ENCODE results near the gene PRAC2.

The PRAC2 gene

GRCh38 chr17:48720266-48721008 is 2.5 kb upstream of the PRAC2 start:
- no peak for TF ChIP-seq CTCF (IDR thresholded peaks at IDR 0.05; ENCODE audit: poor library complexity, severe bottlenecking)
- ATAC-seq (ENCODE audit: low read depth) (no peak), DNase-seq (ENCODE audit: low spot score) (peak; percentile 17)
- H3K27ac ChIP-seq (ENCODE audit: poor library complexity, severe bottlenecking) = no peak overlapping the region
- no peaks in the 10 kb centered on the region for H3K9me3 ChIP-seq (ENCODE audit: severe bottlenecking)
- peaks cover 100% of the 10 kb centered on the region for H3K27me3 ChIP-seq (ENCODE audit: insufficient read depth, poor library complexity, severe bottlenecking)
- H3K4me3 ChIP-seq (ENCODE audit: severe bottlenecking) = no peak overlapping the region
- H3K4me1 ChIP-seq (ENCODE audit: insufficient read depth, poor library complexity, severe bottlenecking) = no peaks in the 10 kb centered on the region
- 0 out of 2 replicates have a peak, but pooled peaks cover 3% of the 10 kb centered on the region for H3K36me3 ChIP-seq (ENCODE audit: low read depth)

- no peaks in the 10 kb centered on the region for H3K4me1 ChIP-seq (ENCODE audit: insufficient read depth, poor library complexity, severe bottlenecking)
- H3K9me3 ChIP-seq (ENCODE audit: severe bottlenecking) = no peaks in the 10 kb centered on the region
- TF ChIP-seq CTCF (IDR thresholded peaks at IDR 0.05; ENCODE audit: poor library complexity, severe bottlenecking) = no peak
- no peak for ATAC-seq (ENCODE audit: low read depth)
- H3K27me3 ChIP-seq (ENCODE audit: insufficient read depth, poor library complexity, severe bottlenecking) = peaks cover 100% of the 10 kb centered on the region
- no peak overlapping the region for H3K27ac ChIP-seq (ENCODE audit: poor library complexity, severe bottlenecking)
- no peak overlapping the region for H3K4me3 ChIP-seq (ENCODE audit: severe bottlenecking)
- 0 out of 2 replicates have a peak, but pooled peaks cover 3% of the 10 kb centered on the region for H3K36me3 ChIP-seq (ENCODE audit: low read depth)
- peak; percentile 13 for DNase-seq (ENCODE audit: low spot score)
These were observed 2.0 kb upstream of the PRAC2 start for GRCh38 chr17:48721009-48721402.

GRCh38 chr17:48722201-48722907 is 631 bp upstream of the PRAC2 start, which contains the start of gene PRAC1:
Gene PRAC1, minus strand, starts transcription at chr17:48722518. Its CDS starts 126 bp downstream, at chr17:48722392.
- Histone ChIP-seq H3K4me3 (ENCODE audit: severe bottlenecking) (no peak within 1 kb of the TSS), H3K4me1 (ENCODE audit: insufficient read depth, poor library complexity, severe bottlenecking) (no peaks in the 10 kb centered on the region), H3K27ac (ENCODE audit: poor library complexity, severe bottlenecking) (no peak within 1 kb of the TSS), H3K36me3 (ENCODE audit: low read depth) (no peaks in the 10 kb centered on the region), H3K27me3 (ENCODE audit: insufficient read depth, poor library complexity, severe bottlenecking) (peaks cover 100% of the 10 kb centered on the region), H3K9me3 (ENCODE audit: severe bottlenecking) (no peaks in the 10 kb centered on the region)
- ATAC-seq (ENCODE audit: low read depth) (0 out of 3 replicates have a peak, but pooled peaks have one; percentile 5), DNase-seq (ENCODE audit: low spot score) (peak; percentile 39)
- no peak for TF ChIP-seq CTCF (IDR thresholded peaks at IDR 0.05; ENCODE audit: poor library complexity, severe bottlenecking)

- ATAC-seq (ENCODE audit: low read depth) = no peak
- H3K27ac ChIP-seq (ENCODE audit: poor library complexity, severe bottlenecking) = no peak overlapping the region
- H3K4me1 ChIP-seq (ENCODE audit: insufficient read depth, poor library complexity, severe bottlenecking) = no peaks in the 10 kb centered on the region
- TF ChIP-seq CTCF (IDR thresholded peaks at IDR 0.05; ENCODE audit: poor library complexity, severe bottlenecking) = no peak
- peak; percentile 34 for DNase-seq (ENCODE audit: low spot score)
- H3K36me3 ChIP-seq (ENCODE audit: low read depth) = no peaks in the 10 kb centered on the region
- no peak overlapping the region for H3K4me3 ChIP-seq (ENCODE audit: severe bottlenecking)
- no peaks in the 10 kb centered on the region for H3K9me3 ChIP-seq (ENCODE audit: severe bottlenecking)
- H3K27me3 ChIP-seq (ENCODE audit: insufficient read depth, poor library complexity, severe bottlenecking) = peaks cover 100% of the 10 kb centered on the region
These were observed 652 bp downstream of the PRAC2 start for GRCh38 chr17:48723423-48724250.

All from RWPE2 (cell line).